Activated naive CD8-positive, alpha-beta T cell treated with anti-CD3 and anti-CD28 coated beads, Interleukin-2, amount 10 ng/mL, durations not matched to agents 7 days and 5 days (primary cell): ENCODE results near the gene SMIM35. TPM values are rescaled to one million over a fixed set of nuclear protein-coding genes. Genes with fewer than 3 reads are reported as not detected.

Experiments used
- ATAC-seq: fragments of 150-1000 bp; cut with Tn5 transposase; one replicate; pipeline ENCODE4 v1.10.0; 2021; ENCODE audit warnings: low read depth, moderate library complexity
- POLR2A ChIA-PET: fragments of 350-600 bp; sonication (Branson Sonifier 250); formaldehyde crosslinking; loops from one replicate; lab custom pipeline; 2021; ENCODE audit warnings: antibody characterized with exemption; lab: Charles Lee
- DNase-seq: peaks from one replicate; pipeline ENCODE4 v3.0.0; 2021
- H3K27ac Mint-ChIP-seq: one replicate; pipeline ENCODE4 v1.8.0; 2022; ENCODE audit warnings: mild to moderate bottlenecking, mixed read lengths
- H3K27me3 Mint-ChIP-seq: one replicate; pipeline ENCODE4 v1.8.0; 2022; ENCODE audit warnings: mild to moderate bottlenecking, moderate library complexity, mixed read lengths
- H3K36me3 Mint-ChIP-seq: one replicate; pipeline ENCODE4 v1.8.0; 2021; ENCODE audit warnings: mild to moderate bottlenecking, mixed read lengths
- H3K4me1 Mint-ChIP-seq: one replicate; pipeline ENCODE4 v1.8.0; 2021; ENCODE audit warnings: mixed read lengths
- H3K4me3 Mint-ChIP-seq: one replicate; pipeline ENCODE4 v1.8.0; 2022; ENCODE audit warnings: mild to moderate bottlenecking, moderate library complexity, mixed read lengths
- H3K9me3 Mint-ChIP-seq: one replicate; pipeline ENCODE4 v1.8.0; 2021; ENCODE audit warnings: mixed read lengths
- total RNA-seq, 2 experiments: library from RNA; stranded (reverse); gene quantifications; one replicate each; pipeline ENCODE4 v1.2.3, GENCODE V29; 2021

SMIM35 gene
- total RNA-seq, 2 experiments from 2014 or later: 3.0 to 3.1 TPM

DNA sequence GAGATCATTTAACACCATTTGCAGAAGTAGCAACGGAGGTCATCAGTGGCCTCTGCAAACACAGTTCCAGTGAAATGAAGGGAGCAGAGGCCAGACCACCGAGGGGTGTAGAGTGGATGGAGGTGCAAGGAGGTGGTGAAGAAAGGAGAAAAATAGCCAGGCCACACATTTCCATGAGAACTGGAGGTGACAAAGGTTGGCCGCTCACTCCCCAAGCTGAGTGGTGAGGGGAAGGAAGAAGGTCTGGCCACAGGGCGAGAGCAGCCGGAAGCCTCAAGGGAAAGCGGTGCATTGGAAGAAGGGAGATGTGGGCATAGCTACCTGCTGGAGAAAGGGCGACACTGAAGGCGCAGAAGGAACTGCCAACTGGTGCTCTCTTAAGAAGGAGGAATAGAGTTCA is 30.0 kb downstream of the SMIM35 start:
- POLR2A ChIA-PET: no interaction called here
- DNase-seq (no peak), ATAC-seq (no peak)
- peak overlapping the region; percentile 14 for H3K27ac Mint-ChIP-seq
- no peak overlapping the region for H3K4me3 Mint-ChIP-seq
- H3K36me3 Mint-ChIP-seq: no peaks in the 10 kb centered on the region
- H3K27me3 Mint-ChIP-seq: peaks cover 7% of the 10 kb centered on the region
- no peaks in the 10 kb centered on the region for H3K9me3 Mint-ChIP-seq
- H3K4me1 Mint-ChIP-seq: peaks cover 36% of the 10 kb centered on the region

- Mint-ChIP-seq H3K4me3 (no peak overlapping the region), H3K27ac (peak overlapping the region; percentile 53), H3K9me3 (no peaks in the 10 kb centered on the region), H3K36me3 (no peaks in the 10 kb centered on the region), H3K27me3 (peaks cover 7% of the 10 kb centered on the region), H3K4me1 (peaks cover 44% of the 10 kb centered on the region)
- POLR2A ChIA-PET: interaction anchor here (1.1 kb wide), 1 partner anchor 233 kb away, joined by 4 read pairs; no protein-coding TSS in a partner anchor
- ATAC-seq: no peak
- no peak for DNase-seq
These were observed 30.8 kb downstream of the SMIM35 start for GRCh38 chr11:118055966-118056365.

DNA sequence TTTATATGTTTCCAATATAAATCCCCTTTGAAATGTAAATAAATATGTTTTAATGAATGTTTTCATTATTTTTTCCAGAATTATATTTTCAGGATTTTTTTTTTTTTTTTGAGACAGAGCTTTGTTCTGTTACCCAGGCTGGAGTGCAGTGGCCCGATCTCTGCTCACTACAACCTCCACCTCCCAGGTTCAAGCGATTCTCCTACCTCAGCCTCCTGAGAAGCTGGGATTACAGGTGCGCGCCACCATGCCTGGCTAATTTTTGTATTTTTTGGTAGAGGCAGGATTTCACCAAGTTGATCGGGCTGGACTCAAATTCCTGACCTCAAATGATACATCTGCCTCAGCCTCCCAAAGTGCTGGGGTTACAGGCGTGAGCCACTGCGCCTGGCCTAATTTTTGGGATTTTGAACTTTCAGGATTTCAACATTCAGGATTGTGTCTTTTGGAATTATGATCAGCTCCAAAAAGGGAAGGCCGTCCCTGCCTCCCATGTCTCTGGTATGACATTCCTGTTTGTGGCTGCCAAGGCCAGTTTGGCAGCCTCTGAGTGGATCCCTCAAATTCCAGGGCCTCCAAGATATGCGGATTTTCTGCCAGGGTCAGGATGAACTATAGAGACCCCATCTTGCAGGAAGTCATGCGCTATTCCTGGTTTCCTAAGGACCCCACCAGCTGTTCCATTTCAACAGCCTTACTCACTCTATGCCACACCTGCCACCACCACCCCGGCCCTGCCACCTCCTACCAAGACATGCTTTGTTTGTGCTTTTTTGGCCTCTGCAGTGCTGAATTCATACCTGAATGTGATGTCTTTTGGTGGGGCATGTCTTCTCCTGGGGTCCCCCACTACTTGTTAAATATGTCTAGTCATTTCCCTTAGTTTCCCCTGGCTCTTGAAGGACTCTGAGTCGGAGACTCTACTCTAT is 31.8 kb downstream of the SMIM35 start:
- no peak for DNase-seq
- Mint-ChIP-seq H3K4me1 (peaks cover 52% of the 10 kb centered on the region), H3K36me3 (no peaks in the 10 kb centered on the region), H3K9me3 (no peaks in the 10 kb centered on the region), H3K27ac (peak overlapping the region; percentile 53), H3K27me3 (peaks cover 7% of the 10 kb centered on the region), H3K4me3 (no peak overlapping the region)
- ATAC-seq: no peak
- POLR2A ChIA-PET: interaction anchor here (0.8 to 5.3 kb wide), 3 partner anchors 42 to 232 kb away, joined by 4 to 90 read pairs (median 6); partner anchors contain the start of gene IL10RA

DNA sequence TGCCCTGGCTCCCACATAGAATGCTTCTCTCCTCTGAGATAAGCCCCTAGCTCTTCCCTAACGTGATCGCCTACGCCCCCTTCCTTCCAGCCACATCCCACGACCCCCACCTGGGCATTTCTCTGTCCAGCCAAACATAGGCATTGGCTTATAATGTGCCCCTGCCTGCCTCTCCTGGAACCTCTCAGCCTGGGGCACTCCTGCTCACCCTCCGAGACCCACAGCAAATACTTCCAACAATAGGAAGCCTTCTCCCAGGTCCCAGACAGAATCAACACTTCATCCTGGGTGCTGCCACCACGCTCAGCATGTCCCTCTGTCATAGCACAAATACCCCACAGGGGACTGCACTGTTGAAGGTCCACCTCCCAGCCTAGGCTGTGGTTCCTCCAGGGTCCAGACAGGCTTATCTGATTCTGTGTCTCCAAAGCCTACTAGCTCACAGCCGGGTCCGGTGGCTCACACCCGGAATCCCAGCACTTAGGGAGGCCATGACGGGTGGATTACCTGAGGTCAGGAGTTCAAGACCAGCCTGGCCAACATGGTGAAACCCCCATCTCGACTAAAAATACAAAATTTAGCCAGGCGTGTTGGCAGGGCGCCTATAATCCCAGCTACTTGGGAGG is 34.1 kb downstream of the SMIM35 start:
- Mint-ChIP-seq H3K4me1 (peaks cover 55% of the 10 kb centered on the region), H3K27ac (peak overlapping the region; percentile 74), H3K9me3 (no peaks in the 10 kb centered on the region), H3K36me3 (no peaks in the 10 kb centered on the region), H3K27me3 (peaks cover 4% of the 10 kb centered on the region), H3K4me3 (peak overlapping the region; percentile 4)
- no peak for ATAC-seq
- POLR2A ChIA-PET: interaction anchor here (0.6 to 5.3 kb wide), 18 partner anchors 37 to 244 kb away, joined by 3 to 128 read pairs (median 8); partner anchors contain the start of genes FXYD2 and IL10RA
- DNase-seq: peak; percentile 43

DNA sequence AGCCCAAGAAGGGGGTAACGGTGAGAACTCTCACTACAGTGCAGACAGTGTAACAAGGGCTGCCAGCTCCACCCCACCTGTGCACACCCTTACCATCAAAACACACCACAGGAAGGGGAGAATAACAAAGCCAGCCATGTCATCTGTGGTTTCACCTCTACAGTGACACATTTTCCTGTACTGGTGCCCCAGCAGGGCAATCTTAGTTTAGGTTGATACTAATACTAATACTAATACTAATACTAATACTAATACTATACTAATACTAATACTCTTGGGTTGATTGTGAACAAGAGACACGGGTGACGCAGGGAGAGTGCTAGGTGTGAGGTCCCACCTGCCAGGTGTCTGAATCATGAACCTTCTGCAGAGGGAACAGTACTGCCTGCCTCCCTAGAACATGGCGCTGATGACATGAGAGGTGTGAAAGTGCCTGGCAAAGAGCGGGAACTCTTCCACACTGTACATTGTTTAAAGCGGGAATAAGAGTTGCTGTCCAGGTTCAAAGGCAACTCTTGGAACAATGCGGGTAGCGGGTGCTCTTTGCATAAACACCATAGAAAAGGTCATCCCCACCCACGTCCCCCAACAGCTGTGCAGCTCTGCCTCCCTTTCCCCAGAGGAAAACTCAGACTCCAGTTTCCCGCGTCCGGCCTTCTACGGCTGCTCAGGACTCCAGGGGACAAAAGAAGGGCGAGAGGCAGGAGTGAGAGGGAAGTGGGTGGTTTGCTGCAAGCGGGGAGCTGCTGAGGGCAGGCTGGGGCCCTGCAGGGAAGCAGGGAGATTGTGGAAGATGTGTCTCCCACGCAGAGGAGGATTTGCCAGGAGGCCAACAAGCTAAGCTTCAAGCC is 34.9 kb downstream of the SMIM35 start:
- Mint-ChIP-seq H3K36me3 (no peaks in the 10 kb centered on the region), H3K27ac (peak overlapping the region; percentile 96), H3K9me3 (no peaks in the 10 kb centered on the region), H3K4me1 (peaks cover 55% of the 10 kb centered on the region), H3K27me3 (no peaks in the 10 kb centered on the region), H3K4me3 (peak overlapping the region; percentile 78)
- ATAC-seq (peak; percentile 91), DNase-seq (peak; percentile 47)
- POLR2A ChIA-PET: interaction anchor here (0.5 to 5.3 kb wide), 18 partner anchors 14 to 292 kb away, joined by 3 to 128 read pairs (median 6); partner anchors contain the start of genes CD3G, FXYD2 and IL10RA

GRCh38 chr11:118051136-118051610 is 35.6 kb downstream of the SMIM35 start:
- peaks cover 58% of the 10 kb centered on the region for H3K4me1 Mint-ChIP-seq
- DNase-seq (peak; percentile 55), ATAC-seq (peak; percentile 21)
- H3K4me3 Mint-ChIP-seq: peak overlapping the region; percentile 78
- no peaks in the 10 kb centered on the region for H3K36me3 Mint-ChIP-seq
- peak overlapping the region; percentile 96 for H3K27ac Mint-ChIP-seq
- POLR2A ChIA-PET: interaction anchor here (0.5 to 5.3 kb wide), 13 partner anchors 13 to 293 kb away, joined by 3 to 128 read pairs (median 16); partner anchors contain the start of genes CD3G, FXYD2 and IL10RA
- no peaks in the 10 kb centered on the region for H3K27me3 Mint-ChIP-seq
- H3K9me3 Mint-ChIP-seq: no peaks in the 10 kb centered on the region

DNA sequence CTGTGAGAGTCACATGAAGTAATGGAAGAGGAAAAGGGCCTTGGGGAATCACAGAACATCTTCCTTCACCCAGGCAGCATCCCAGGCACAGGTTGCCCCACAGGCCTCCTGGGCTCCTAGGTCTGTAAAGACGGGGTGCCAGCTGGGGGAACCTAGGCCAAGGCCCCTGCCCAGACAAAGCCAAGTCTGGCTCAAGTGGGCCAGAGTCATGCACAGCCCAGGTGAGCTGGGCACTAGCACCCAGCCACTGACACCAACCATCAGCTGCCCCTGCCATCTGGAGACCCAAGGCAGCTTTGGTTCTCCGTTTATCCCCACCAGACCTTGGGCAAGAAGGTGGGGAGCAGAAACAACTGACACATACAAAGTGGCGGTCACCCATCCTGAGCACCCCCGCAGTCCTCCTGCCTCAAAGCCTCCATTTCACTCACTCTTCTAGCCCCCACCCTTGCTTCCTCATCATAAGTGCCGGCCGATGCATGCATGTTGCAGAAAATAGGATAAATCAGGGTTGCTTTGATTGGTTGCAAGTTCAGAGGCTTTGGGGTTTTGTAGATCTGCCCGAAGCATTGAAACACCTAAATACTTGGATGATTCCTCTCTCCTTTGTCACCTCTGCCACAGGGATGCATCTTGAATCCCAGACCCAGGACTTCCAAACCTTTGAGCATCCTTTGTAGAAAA is 36.4 kb downstream of the SMIM35 start:
- H3K4me3 Mint-ChIP-seq: peak overlapping the region; percentile 33
- ATAC-seq (no peak), DNase-seq (no peak)
- no peaks in the 10 kb centered on the region for H3K9me3 Mint-ChIP-seq
- POLR2A ChIA-PET: interaction anchor here (0.8 to 5.3 kb wide), 8 partner anchors 35 to 226 kb away, joined by 3 to 128 read pairs (median 26); partner anchors contain the start of genes FXYD2 and IL10RA
- H3K27me3 Mint-ChIP-seq: no peaks in the 10 kb centered on the region
- no peaks in the 10 kb centered on the region for H3K36me3 Mint-ChIP-seq
- H3K4me1 Mint-ChIP-seq: peaks cover 63% of the 10 kb centered on the region
- H3K27ac Mint-ChIP-seq: peak overlapping the region; percentile 96

DNA sequence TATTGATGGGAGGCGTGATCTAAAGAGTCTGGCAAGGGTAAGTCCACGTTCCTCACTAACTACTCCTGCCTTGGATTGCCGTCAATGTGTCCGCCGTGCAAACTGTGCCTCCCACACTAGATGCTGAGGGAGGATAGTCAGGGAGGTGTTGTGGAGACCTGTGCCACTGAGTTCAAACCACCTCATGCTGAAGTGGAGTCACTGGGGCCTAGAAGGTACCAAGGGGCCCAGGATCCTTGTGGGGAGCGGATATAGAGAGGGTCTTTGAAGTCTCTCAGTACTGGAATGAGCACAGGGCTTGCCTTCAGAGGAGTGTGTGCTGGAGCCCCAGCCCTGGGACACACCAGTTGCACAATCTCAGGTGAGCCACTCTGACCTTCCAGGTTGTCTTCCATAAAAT is 37.0 kb downstream of the SMIM35 start:
- POLR2A ChIA-PET: interaction anchor here (0.6 to 10.4 kb wide), 7 partner anchors 34 to 226 kb away, joined by 4 to 128 read pairs (median 18); partner anchors contain the start of gene IL10RA
- no peaks in the 10 kb centered on the region for H3K9me3 Mint-ChIP-seq
- ATAC-seq (no peak), DNase-seq (no peak)
- peak overlapping the region; percentile 33 for H3K4me3 Mint-ChIP-seq
- H3K36me3 Mint-ChIP-seq: peaks cover under 1% of the 10 kb centered on the region
- H3K4me1 Mint-ChIP-seq: peaks cover 69% of the 10 kb centered on the region
- H3K27ac Mint-ChIP-seq: peak overlapping the region; percentile 75
- H3K27me3 Mint-ChIP-seq: no peaks in the 10 kb centered on the region

- POLR2A ChIA-PET: interaction anchor here (0.6 to 10.4 kb wide), 7 partner anchors 11 to 225 kb away, joined by 4 to 113 read pairs (median 5); partner anchors contain the start of gene IL10RA
- Mint-ChIP-seq H3K4me3 (no peak overlapping the region), H3K9me3 (no peaks in the 10 kb centered on the region), H3K27me3 (no peaks in the 10 kb centered on the region), H3K36me3 (peaks cover 2% of the 10 kb centered on the region), H3K4me1 (peaks cover 76% of the 10 kb centered on the region), H3K27ac (no peak overlapping the region)
- DNase-seq: no peak
- no peak for ATAC-seq
These were observed 38.0 kb downstream of the SMIM35 start for GRCh38 chr11:118048472-118049370.

- peaks cover 2% of the 10 kb centered on the region for H3K36me3 Mint-ChIP-seq
- H3K4me3 Mint-ChIP-seq: no peak overlapping the region
- no peaks in the 10 kb centered on the region for H3K9me3 Mint-ChIP-seq
- H3K27ac Mint-ChIP-seq: no peak overlapping the region
- POLR2A ChIA-PET: interaction anchor here (0.7 to 10.4 kb wide), 7 partner anchors 10 to 97 kb away, joined by 3 to 113 read pairs (median 8); partner anchors contain the start of gene IL10RA
- DNase-seq: no peak
- H3K4me1 Mint-ChIP-seq: peaks cover 72% of the 10 kb centered on the region
- ATAC-seq: no peak
- H3K27me3 Mint-ChIP-seq: no peaks in the 10 kb centered on the region
These were observed 39.0 kb downstream of the SMIM35 start for GRCh38 chr11:118047749-118048148.
